ENCODE data around the gene SLC25A12.

DNA sequence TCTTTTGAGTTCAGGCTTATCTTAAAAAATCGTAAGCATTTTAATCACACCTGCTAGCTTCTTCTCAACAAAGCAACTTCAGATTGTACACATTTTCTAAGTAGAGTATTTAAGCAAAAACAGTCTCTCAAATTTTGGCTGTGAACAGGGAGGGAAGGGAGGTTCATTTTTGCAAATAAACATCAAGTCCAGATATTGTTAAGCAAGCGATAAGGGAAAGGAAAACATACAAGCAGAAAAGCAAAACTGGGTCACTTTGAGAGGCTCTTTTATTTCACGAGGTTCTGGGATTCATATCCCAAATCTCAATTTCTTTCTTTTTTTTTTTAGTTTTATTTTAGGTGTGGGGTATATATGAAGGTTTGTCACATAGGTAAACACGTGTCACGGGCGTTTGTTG lies 79.9 kb downstream of the SLC25A12 start:
- TF ChIP-seq TAF1 (IDR thresholded peaks at IDR 0.05; ENCODE audit: borderline replicate concordance, insufficient read depth, low read length) (no peak), SIN3A (IDR thresholded peaks at IDR 0.05; ENCODE audit: borderline replicate concordance, insufficient read depth, low read length) (no peak), POLR2AphosphoS5 (IDR thresholded peaks at IDR 0.05; ENCODE audit: low read depth, low read length) (no peak), REST (IDR thresholded peaks at IDR 0.05; ENCODE audit: insufficient read depth in 1 of 2, low read depth in 2 of 2, low read length in 2 of 2) (no peak)

Measured in PFSK-1 (cell line).